Type B pancreatic cell (in vitro differentiated cells): ENCODE data around the gene SLC44A4. TPM values are rescaled to one million over a fixed set of nuclear protein-coding genes. Genes with fewer than 3 reads are reported as not detected.

ENCODE experiments used
- DNase-seq: peaks from one replicate; pipeline ENCODE4 v3.0.0; 2021; ENCODE audit warnings: mixed read lengths; ENCODE audit not compliant: unreplicated experiment; ENCODE audit errors: extremely low spot score
- H3K27ac Mint-ChIP-seq: 2 replicates; pipeline ENCODE4 v1.8.0; 2021; ENCODE audit warnings: mild to moderate bottlenecking, mixed read lengths
- H3K27me3 Mint-ChIP-seq: 2 replicates; pipeline ENCODE4 v1.8.0; 2021; ENCODE audit warnings: mixed read lengths
- H3K36me3 Mint-ChIP-seq: 2 replicates; pipeline ENCODE4 v1.8.0; 2021; ENCODE audit warnings: mixed read lengths
- H3K4me1 Mint-ChIP-seq: one replicate; pipeline ENCODE4 v1.8.0; 2021; ENCODE audit warnings: mixed read lengths; ENCODE audit not compliant: unreplicated experiment
- H3K4me3 Mint-ChIP-seq: 2 replicates; pipeline ENCODE4 v1.8.0; 2021; ENCODE audit warnings: mild to moderate bottlenecking, mixed read lengths
- H3K9me3 Mint-ChIP-seq: 2 replicates; pipeline ENCODE4 v1.8.0; 2021; ENCODE audit warnings: mixed read lengths
- CTCF ChIP-seq: fragments of 200-600 bp; sonication (generic); conservative IDR thresholded peaks from 2 replicates; pipeline ENCODE4 v1.5.0; 2021; ENCODE audit warnings: antibody characterized with exemption, mild to moderate bottlenecking
- total RNA-seq: library from RNA; stranded (reverse); gene quantifications from 2 replicates; pipeline ENCODE4 v1.2.1, GENCODE V29; 2021; ENCODE audit warnings: low replicate concordance

SLC44A4 gene
- total RNA-seq, 1 donor from 2014 or later: 10.6 TPM

GRCh38 chr6:31837369-31838113, 41.3 kb downstream of the SLC44A4 start:
- Mint-ChIP-seq H3K4me3 (peak overlapping the region; percentile 98), H3K36me3 (peaks cover 43% of the 10 kb centered on the region), H3K27me3 (no peaks in the 10 kb centered on the region), H3K27ac (peak overlapping the region; percentile 99), H3K4me1 (peaks cover 35% of the 10 kb centered on the region), H3K9me3 (no peaks in the 10 kb centered on the region)
- no peak for DNase-seq
- no peak for TF ChIP-seq CTCF

- H3K36me3 Mint-ChIP-seq: peaks cover 43% of the 10 kb centered on the region
Measured at GRCh38 chr6:31836474-31837368, 42.1 kb downstream of the SLC44A4 start.

GRCh38 chr6:31836047-31836473, 42.7 kb downstream of the SLC44A4 start:
- TF ChIP-seq CTCF: peak; percentile 4
- no peaks in the 10 kb centered on the region for H3K9me3 Mint-ChIP-seq
- peak overlapping the region; percentile 99 for H3K27ac Mint-ChIP-seq
- H3K4me3 Mint-ChIP-seq: peak overlapping the region; percentile 98
- no peaks in the 10 kb centered on the region for H3K27me3 Mint-ChIP-seq
- no peak for DNase-seq
- peaks cover 35% of the 10 kb centered on the region for H3K4me1 Mint-ChIP-seq
- H3K36me3 Mint-ChIP-seq: peaks cover 43% of the 10 kb centered on the region

More at GRCh38 chr6:31836474-31837368, 42.1 kb downstream of the SLC44A4 start:
- Mint-ChIP-seq H3K4me3 (peak overlapping the region; percentile 98), H3K9me3 (no peaks in the 10 kb centered on the region), H3K27me3 (no peaks in the 10 kb centered on the region), H3K4me1 (peaks cover 35% of the 10 kb centered on the region), H3K27ac (peak overlapping the region; percentile 99)
- no peak for DNase-seq
- TF ChIP-seq CTCF: peak; percentile 4

- TF ChIP-seq CTCF: no peak
- Mint-ChIP-seq H3K4me1 (peaks cover 48% of the 10 kb centered on the region), H3K27ac (peak overlapping the region; percentile 99), H3K27me3 (no peaks in the 10 kb centered on the region), H3K9me3 (no peaks in the 10 kb centered on the region), H3K36me3 (peaks cover 37% of the 10 kb centered on the region), H3K4me3 (peak overlapping the region; percentile 98)
- peak; percentile 86 for DNase-seq
Measured at GRCh38 chr6:31834367-31835250, 44.2 kb downstream of the SLC44A4 start.
